HEK293T (cell line): ENCODE measurements around the gene ADCY3.

Source experiments
- BHLHE40 ChIP-seq: fragments of 450-650 bp; IDR thresholded peaks from 2 replicates; pipeline ENCODE4 v1.6.1; 2016; ENCODE audit warnings: mild to moderate bottlenecking, moderate library complexity, borderline replicate concordance
- CTBP1 ChIP-seq: fragments of 450-650 bp; IDR thresholded peaks from 2 replicates; pipeline ENCODE4 v1.6.1; 2016; ENCODE audit warnings: borderline replicate concordance
- ELF4 ChIP-seq: fragments of 450-650 bp; IDR thresholded peaks from 2 replicates; pipeline ENCODE4 v1.6.1; 2017; ENCODE audit warnings: antibody characterized with exemption
- FOXA1 ChIP-seq: fragments of 450-650 bp; IDR thresholded peaks from 2 replicates; pipeline ENCODE4 v1.6.1; 2016; ENCODE audit warnings: mild to moderate bottlenecking
- FOXK2 ChIP-seq: fragments of 450-650 bp; IDR thresholded peaks from 2 replicates; pipeline ENCODE4 v1.6.1; 2016; ENCODE audit warnings: mild to moderate bottlenecking
- FOXM1 ChIP-seq: fragments of 450-650 bp; IDR thresholded peaks from 2 replicates; pipeline ENCODE4 v1.6.1; 2017; ENCODE audit warnings: mild to moderate bottlenecking, borderline replicate concordance
- HDGF ChIP-seq: fragments of 450-650 bp; IDR thresholded peaks from 2 replicates; pipeline ENCODE4 v1.6.1; 2017; ENCODE audit warnings: antibody characterized with exemption, borderline replicate concordance
- LEF1 ChIP-seq: fragments of 450-650 bp; IDR thresholded peaks from 2 replicates; pipeline ENCODE4 v1.6.1; 2017; ENCODE audit warnings: mild to moderate bottlenecking, borderline replicate concordance
- NFRKB ChIP-seq: fragments of 450-650 bp; IDR thresholded peaks from 2 replicates; pipeline ENCODE4 v1.6.1; 2016; ENCODE audit warnings: mild to moderate bottlenecking, moderate library complexity
- PKNOX1 ChIP-seq: fragments of 450-650 bp; IDR thresholded peaks from 2 replicates; pipeline ENCODE4 v1.6.1; 2016
- SP1 ChIP-seq: fragments of 450-650 bp; IDR thresholded peaks from 2 replicates; pipeline ENCODE4 v1.6.1; 2017
- SUZ12 ChIP-seq: fragments of 450-650 bp; IDR thresholded peaks from 2 replicates; pipeline ENCODE4 v1.6.1; 2016; ENCODE audit warnings: mild to moderate bottlenecking
- ZNF384 ChIP-seq: fragments of 450-650 bp; IDR thresholded peaks from 2 replicates; pipeline ENCODE4 v1.6.1; 2016

GRCh38 chr2:24830786-24831185, 89.3 kb downstream of the ADCY3 start:
- TF ChIP-seq FOXM1 (no peak), CTBP1 (no peak), PKNOX1 (no peak), SP1 (no peak), BHLHE40 (no peak), LEF1 (no peak), NFRKB (no peak), ELF4 (no peak), FOXA1 (no peak), ZNF384 (no peak), SUZ12 (no peak), HDGF (no peak), FOXK2 (no peak)
